Psoas muscle (tissue), 8 donors: ENCODE data around the gene SAA4. TPM values are rescaled to one million over a fixed set of nuclear protein-coding genes. Genes with fewer than 3 reads are reported as not detected.
"Not testable (repeated sequence)": the region's sequence is repeated elsewhere in the genome, so short reads cannot be mapped to it uniquely, and the experiment has no call there.

ENCODE experiments used
- ATAC-seq, 4 donors: fragments of 200-7000 bp; cut with Tn5 transposase; one replicate each; pipeline ENCODE4 v1.9.1; 2020; ENCODE audit warnings: moderate library complexity in 3 of 4, mild to moderate bottlenecking in 2 of 4
- DNase-seq, 2 donors: peaks; one replicate each; pipeline ENCODE4 v3.0.0-alpha.2; 2020
- H3K27ac ChIP-seq: fragments of 200-600 bp; one replicate; pipeline ENCODE4 v1.8.0; 2022
- H3K27me3 ChIP-seq, 3 donors: fragments of 200-600 bp in 1 of 3; one replicate each; pipeline versions ENCODE4 v1.6.1 to v1.8.0; 2013 to 2022; ENCODE audit warnings: low read length in 2 of 3, mild to moderate bottlenecking in 2 of 3, moderate library complexity in 1 of 3; ENCODE audit not compliant: insufficient read depth in 3 of 3
- H3K36me3 ChIP-seq, 2 donors: fragments of 200-600 bp in 1 of 2; one replicate each; pipeline versions ENCODE4 v1.6.1 to v1.8.0; 2013 to 2022; ENCODE audit warnings: low read depth in 1 of 2, mild to moderate bottlenecking in 1 of 2, moderate library complexity in 1 of 2; ENCODE audit not compliant: insufficient read depth in 1 of 2
- H3K4me1 ChIP-seq: fragments of 200-600 bp; one replicate; pipeline ENCODE4 v1.8.0; 2022
- H3K4me3 ChIP-seq: fragments of 200-600 bp; one replicate; pipeline ENCODE4 v1.8.0; 2022; ENCODE audit warnings: mild to moderate bottlenecking
- H3K9me3 ChIP-seq: fragments of 200-600 bp; one replicate; pipeline ENCODE4 v1.8.0; 2022
- WGBS, 3 donors: extraction: QIAGEN DNeasy Blood & Tissue Kit; methylation state at CpG; one replicate each; pipeline versions ENCODE4 v1.1.6 to v1.1.7; 2013; 5-methylcytosine and 5-hydroxymethylcytosine counted together
- intact Hi-C, 2 donors: fragments of 100-400 bp; cut with DNase I; formaldehyde crosslinking; loops; one replicate each; pipeline versions ENCODE4 v1.11.0 to v1.14.2; 2022
- polyA plus RNA-seq, 3 donors: library from polyadenylated mRNA; stranded (reverse); fragments of 200-250 nt; gene quantifications; one replicate each; pipeline ENCODE4 v1.2.3, GENCODE V29; 2013
- total RNA-seq, 4 donors: library from RNA; stranded (reverse); fragmentation: NEBNext Ultra II Directional in 2 of 4; extraction: Animal tissue kit (Norgen Biotek cat#: 25700) in 2 of 4; gene quantifications; one replicate each; pipeline versions ENCODE4 v1.2.1 to v1.2.4, GENCODE V29; 2021 to 2023
- TF ChIP-seq, protein P1 (sequence below): fragments of 200-600 bp; IDR thresholded peaks from one replicate; pipeline ENCODE4 v1.8.0; 2022; ENCODE audit warnings: antibody characterized with exemption
- donor health status: healthy with polysubstance abuse.
- donor health status: DM: no; HTN: no; CAD: no; lungs with moderate emphysema.
- donor health status: Bipolar disorder and iron deficiency.
- donor health status: healthy.
- donor health status: DM: yes; HTN: yes; CAD: no.
- donor health status: DM: no; HTN: no; CAD: no.
- donor health status: DM: no; HTN: no; CAD: no.
- donor health status: DM: yes; HTN: yes; CAD: no.

SAA4 gene
- total and polyA plus RNA-seq, 7 donors, result 0.05 to 2.9 (median 0.46) TPM; not detected in 4

DNA sequence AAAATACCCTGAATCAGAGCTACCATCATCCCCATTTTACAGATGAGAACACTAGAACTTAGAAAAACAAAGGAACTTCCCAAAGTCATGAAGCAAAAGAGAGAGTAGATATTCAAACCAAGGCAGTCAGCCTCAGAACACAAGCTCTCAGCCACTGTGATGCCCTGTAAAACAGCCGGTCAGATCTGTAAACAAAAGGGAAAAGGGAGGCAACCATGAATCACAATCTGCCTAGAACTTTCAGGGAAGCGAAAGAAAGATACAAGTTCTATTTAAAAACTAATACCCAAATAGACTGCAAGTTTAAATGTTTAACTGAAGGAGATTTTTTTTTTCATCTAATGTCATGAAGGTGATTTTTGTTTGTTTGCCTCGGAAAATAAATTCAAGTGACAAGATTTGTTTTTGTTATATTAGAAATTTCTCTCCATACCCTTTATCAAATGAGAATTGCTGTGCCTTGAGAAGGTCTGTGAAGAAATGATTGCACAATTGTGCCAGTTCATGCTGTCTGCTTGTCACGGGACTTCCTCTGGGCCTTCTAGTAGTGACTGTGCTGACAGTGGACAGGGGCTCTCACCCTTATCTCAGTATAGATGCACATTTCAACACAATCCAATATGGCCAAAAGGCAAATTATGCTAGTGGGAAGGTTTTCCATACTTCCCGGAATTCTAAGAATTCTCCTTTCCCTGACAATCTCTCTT, 41.1 kb upstream of the SAA4 start:
- DNase-seq, result no peak
- no peaks in the 10 kb centered on the region for H3K27me3 ChIP-seq
- WGBS, 3 donors, result 87 to 91% (median 89%) methylated on average over 5 of the region's 5 CpGs
- H3K4me1 ChIP-seq, result no peaks in the 10 kb centered on the region
- no peak overlapping the region for H3K4me3 ChIP-seq
- no peak for ATAC-seq
- no peak overlapping the region for H3K27ac ChIP-seq
- no peaks in the 10 kb centered on the region for H3K9me3 ChIP-seq
- intact Hi-C loops, result no loop called here
- TF ChIP-seq, protein P1, sequence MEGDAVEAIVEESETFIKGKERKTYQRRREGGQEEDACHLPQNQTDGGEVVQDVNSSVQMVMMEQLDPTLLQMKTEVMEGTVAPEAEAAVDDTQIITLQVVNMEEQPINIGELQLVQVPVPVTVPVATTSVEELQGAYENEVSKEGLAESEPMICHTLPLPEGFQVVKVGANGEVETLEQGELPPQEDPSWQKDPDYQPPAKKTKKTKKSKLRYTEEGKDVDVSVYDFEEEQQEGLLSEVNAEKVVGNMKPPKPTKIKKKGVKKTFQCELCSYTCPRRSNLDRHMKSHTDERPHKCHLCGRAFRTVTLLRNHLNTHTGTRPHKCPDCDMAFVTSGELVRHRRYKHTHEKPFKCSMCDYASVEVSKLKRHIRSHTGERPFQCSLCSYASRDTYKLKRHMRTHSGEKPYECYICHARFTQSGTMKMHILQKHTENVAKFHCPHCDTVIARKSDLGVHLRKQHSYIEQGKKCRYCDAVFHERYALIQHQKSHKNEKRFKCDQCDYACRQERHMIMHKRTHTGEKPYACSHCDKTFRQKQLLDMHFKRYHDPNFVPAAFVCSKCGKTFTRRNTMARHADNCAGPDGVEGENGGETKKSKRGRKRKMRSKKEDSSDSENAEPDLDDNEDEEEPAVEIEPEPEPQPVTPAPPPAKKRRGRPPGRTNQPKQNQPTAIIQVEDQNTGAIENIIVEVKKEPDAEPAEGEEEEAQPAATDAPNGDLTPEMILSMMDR, result no peak
- peaks cover 7 to 50% of the 10 kb centered on the region in 2 donors for H3K36me3 ChIP-seq

DNA sequence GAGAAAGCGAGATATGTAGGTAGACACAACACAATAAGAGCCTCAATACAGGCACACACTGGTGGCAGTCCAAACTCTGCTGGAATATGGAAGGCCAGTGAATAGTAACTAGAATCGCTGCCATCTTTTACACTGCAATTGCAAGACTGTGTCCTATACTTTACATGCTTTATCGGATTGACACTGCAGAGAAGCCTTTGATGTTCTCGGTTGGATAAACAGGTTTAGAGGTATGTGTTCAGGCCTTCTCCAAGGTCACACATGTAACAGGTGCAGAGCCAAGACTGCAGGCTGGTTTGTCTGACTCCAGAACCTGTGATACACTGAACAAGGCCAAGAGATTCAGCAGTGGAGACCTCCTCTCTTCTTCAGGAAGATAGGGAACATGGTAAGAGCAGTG, 34.6 kb upstream of the SAA4 start:
- Histone ChIP-seq H3K9me3 (no peaks in the 10 kb centered on the region), H3K27ac (no peak overlapping the region), H3K27me3 (no peaks in the 10 kb centered on the region), H3K4me1 (no peaks in the 10 kb centered on the region), H3K4me3 (no peak overlapping the region), H3K36me3 (no peaks in the 10 kb centered on the region)
- ATAC-seq (peak in 1 of 4 donors; percentile 18), DNase-seq (no peak)
- 67 to 82% (median 73%) methylated on average over 4 of the region's 4 CpGs for WGBS, 3 donors
- TF ChIP-seq, protein P1, result no peak
- intact Hi-C loops, result no loop called here

DNA sequence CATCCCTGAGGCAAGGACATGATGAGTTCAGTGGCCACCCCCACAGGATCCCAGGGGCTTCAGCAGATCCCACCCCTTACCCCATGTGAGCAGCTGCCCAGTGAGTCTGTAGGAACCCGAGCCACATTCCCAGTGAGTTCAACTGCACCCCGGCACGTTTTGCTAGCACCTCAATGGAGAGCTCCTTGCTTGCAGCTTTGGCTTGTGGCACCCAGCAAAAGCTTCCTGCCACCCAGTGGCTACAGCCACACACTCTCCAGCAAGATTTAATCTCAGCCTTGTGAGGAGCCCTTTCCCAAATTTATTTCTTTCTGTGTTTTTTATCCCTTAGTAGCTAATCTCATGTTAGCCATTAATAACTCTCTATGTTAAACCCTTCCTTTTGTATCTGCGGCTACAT, 33.5 kb upstream of the SAA4 start:
- intact Hi-C loops, result no loop called here
- Histone ChIP-seq H3K36me3 (no peaks in the 10 kb centered on the region), H3K27ac (no peak overlapping the region), H3K4me3 (no peak overlapping the region), H3K27me3 (no peaks in the 10 kb centered on the region), H3K9me3 (no peaks in the 10 kb centered on the region), H3K4me1 (no peaks in the 10 kb centered on the region)
- no peak for ATAC-seq
- TF ChIP-seq, protein P1, result no peak
- WGBS, 3 donors, result 59 to 64% (median 64%) methylated on average over 4 of the region's 4 CpGs
- DNase-seq, result no peak

DNA sequence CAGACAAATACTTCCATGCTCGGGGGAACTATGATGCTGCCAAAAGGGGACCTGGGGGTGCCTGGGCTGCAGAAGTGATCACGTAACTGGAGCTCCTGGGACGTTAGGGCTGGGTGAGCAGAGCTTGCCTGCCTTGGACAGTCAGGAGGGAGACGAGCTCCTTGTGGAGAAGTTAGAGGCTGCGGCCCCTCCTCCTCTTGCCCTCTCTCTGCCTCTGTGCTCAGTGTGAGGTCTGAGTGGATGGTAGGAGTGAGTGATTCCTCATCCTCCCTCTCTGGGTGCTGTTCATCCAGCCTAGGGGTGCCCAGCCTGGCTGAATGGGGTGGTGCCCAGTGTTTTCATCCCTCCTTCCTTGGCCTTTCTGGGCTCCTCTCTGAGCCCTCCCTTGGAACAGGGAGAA, 32.6 kb upstream of the SAA4 start:
- ATAC-seq, result not testable (repeated sequence)
- WGBS, 3 donors, result 63 to 64% methylated on average over 2 to 3 of the region's 5 CpGs; no CpG with 5 or more reads in 1 of the 3 donors

DNA sequence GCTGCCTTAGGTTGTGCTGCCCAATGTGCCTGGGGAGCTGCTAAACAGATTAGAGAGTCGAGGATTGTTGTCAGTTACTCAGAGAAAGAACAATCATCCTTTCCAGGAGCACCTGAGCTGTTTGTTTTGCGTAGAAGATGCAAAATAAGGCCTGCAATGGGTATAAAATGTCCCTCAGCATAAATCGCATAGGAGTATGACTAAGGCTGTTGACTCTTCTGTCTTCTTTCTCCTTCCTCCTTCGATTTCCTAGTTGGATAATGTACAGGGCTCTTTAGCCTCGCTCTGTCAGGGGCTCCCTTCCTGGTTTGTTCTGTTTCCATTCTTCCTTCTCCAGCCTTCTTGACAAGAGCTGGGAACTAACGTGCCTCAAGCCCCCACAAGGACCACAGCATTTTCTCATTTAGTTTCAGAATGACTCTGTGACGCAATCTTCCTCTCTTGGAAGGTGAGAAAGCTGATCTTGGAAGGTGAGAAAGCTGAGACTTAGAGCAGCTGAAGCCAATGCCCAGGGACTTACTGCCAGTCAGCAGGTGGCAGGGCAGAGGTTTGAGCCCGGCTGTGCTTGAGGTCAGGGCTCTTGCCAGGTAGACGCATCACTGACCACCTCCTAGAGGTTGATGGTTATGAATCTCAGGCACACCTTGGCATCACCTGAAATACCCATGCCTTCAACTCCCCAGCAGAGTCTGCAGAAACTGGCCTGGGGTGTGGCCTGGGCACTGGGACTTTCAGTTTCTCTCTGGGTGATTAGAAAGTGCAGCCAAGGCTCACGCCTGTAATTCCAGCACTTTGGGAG, 30.9 kb upstream of the SAA4 start:
- H3K9me3 ChIP-seq, H3K36me3 ChIP-seq, H3K4me3 ChIP-seq, H3K4me1 ChIP-seq, DNase-seq, H3K27me3 ChIP-seq, H3K27ac ChIP-seq: not testable (repeated sequence)
- 67 to 84% (median 69%) methylated on average over 3 to 6 of the region's 10 CpGs for WGBS, 3 donors
- intact Hi-C loops, result loop anchor here in 1 of 2 donors (10.0 kb wide), 1 partner anchor 723 kb away; the partner anchor contains the start of genes OTOG and USH1C
- peak in 1 of 4 donors; percentile 38 for ATAC-seq

More for the DNA sequence above, 32.6 kb upstream of the SAA4 start:
- not testable (repeated sequence) for H3K27ac ChIP-seq, H3K27me3 ChIP-seq, H3K4me1 ChIP-seq, DNase-seq, H3K4me3 ChIP-seq, H3K9me3 ChIP-seq, H3K36me3 ChIP-seq
- intact Hi-C loops, result loop anchor here in 1 of 2 donors (10.0 kb wide), 1 partner anchor 724 kb away; the partner anchor contains the start of genes OTOG and USH1C
